Osteoblast (primary cell): ENCODE measurements around the gene CSPG4. TPM values are rescaled to one million over a fixed set of nuclear protein-coding genes. Genes with fewer than 3 reads are reported as not detected.
"Not testable (repeated sequence)": the region's sequence is repeated elsewhere in the genome, so short reads cannot be mapped to it uniquely, and the experiment has no call there.

Experiments used
- DNase-seq: peaks from one replicate; pipeline ENCODE4 v3.0.0; 2011; ENCODE audit warnings: low spot score, mixed read lengths; ENCODE audit not compliant: insufficient read length; ENCODE audit errors: missing footprints
- H2AFZ ChIP-seq: 2 replicates; pipeline ENCODE4 v1.6.0; 2011; ENCODE audit warnings: mild to moderate bottlenecking, low read length
- H3K27ac ChIP-seq: 2 replicates; pipeline ENCODE4 v1.5.1; 2011; ENCODE audit warnings: mild to moderate bottlenecking, low read depth, low read length, moderate library complexity
- H3K27me3 ChIP-seq: 2 replicates; pipeline ENCODE4 v1.6.0; 2012; ENCODE audit warnings: mild to moderate bottlenecking, control low read depth, inconsistent platforms, low read length, moderate library complexity; ENCODE audit not compliant: insufficient read depth
- H3K36me3 ChIP-seq: 2 replicates; pipeline ENCODE4 v1.5.1; 2011; ENCODE audit warnings: mild to moderate bottlenecking, low read length, control low read depth, moderate library complexity; ENCODE audit not compliant: insufficient read depth
- H3K4me1 ChIP-seq: 2 replicates; pipeline ENCODE4 v1.5.1; 2011; ENCODE audit warnings: mild to moderate bottlenecking, low read length, control low read depth, moderate library complexity; ENCODE audit not compliant: insufficient read depth
- H3K4me2 ChIP-seq: 2 replicates; pipeline ENCODE4 v1.6.0; 2011; ENCODE audit warnings: mild to moderate bottlenecking, low read length; ENCODE audit not compliant: insufficient read depth
- H3K4me3 ChIP-seq: fragments of 200-600 bp; sonication (generic); 3 replicates; pipeline ENCODE4 v1.5.1; 2012; ENCODE audit warnings: mild to moderate bottlenecking, low read length, inconsistent platforms; ENCODE audit not compliant: insufficient read depth
- H3K79me2 ChIP-seq: 2 replicates; pipeline ENCODE4 v1.6.0; 2012; ENCODE audit warnings: mild to moderate bottlenecking, low read length, control low read depth, inconsistent platforms; ENCODE audit not compliant: insufficient read depth
- H3K9me3 ChIP-seq: 2 replicates; pipeline ENCODE4 v1.5.1; 2011; ENCODE audit warnings: low read depth, low read length, control low read depth
- H4K20me1 ChIP-seq: 2 replicates; pipeline ENCODE4 v1.6.0; 2012; ENCODE audit warnings: mild to moderate bottlenecking, low read length, control low read depth; ENCODE audit not compliant: insufficient read depth
- total RNA-seq: library from RNA; depleted of rRNA; stranded (reverse); fragments of >200 nt; gene quantifications from 2 replicates; pipeline ENCODE4 v1.2.3, GENCODE V29; 2012
- TF ChIP-seq, protein P1 (sequence below): IDR thresholded peaks from 2 replicates; pipeline ENCODE4 v1.5.1; 2011; ENCODE audit warnings: mild to moderate bottlenecking, low read depth, low read length, moderate library complexity; ENCODE audit errors: extremely low read depth

The CSPG4 gene
- total RNA-seq, 1 donor, result 20.3 TPM

DNA sequence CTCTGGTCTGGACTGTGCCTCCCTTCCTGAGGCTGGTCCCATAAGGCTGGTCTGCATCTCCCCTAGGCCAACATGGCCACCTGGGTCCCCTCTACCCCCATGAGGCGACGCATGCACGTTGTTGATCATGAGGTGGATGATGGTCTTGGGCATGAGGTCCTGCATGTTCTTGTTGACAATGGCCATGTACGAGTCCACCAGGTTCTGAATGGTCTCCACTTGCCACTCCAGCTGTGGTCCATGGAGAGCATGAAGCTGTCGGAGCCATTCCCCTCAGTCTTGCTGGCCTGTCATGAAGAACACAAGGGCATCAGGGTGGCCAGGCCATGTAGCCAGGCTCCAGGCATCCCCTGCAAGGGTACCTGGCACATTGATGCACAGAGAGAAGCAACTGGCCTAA, 27.1 kb upstream of the CSPG4 start:
- peaks cover 5% of the 10 kb centered on the region for H3K4me1 ChIP-seq
- H4K20me1 ChIP-seq, result no peaks in the 10 kb centered on the region
- H3K36me3 ChIP-seq, result no peaks in the 10 kb centered on the region
- no peak overlapping the region for H3K4me3 ChIP-seq
- DNase-seq, result peak; percentile 18
- no peak overlapping the region for H2AFZ ChIP-seq
- H3K27ac ChIP-seq, result no peak overlapping the region
- no peaks in the 10 kb centered on the region for H3K9me3 ChIP-seq
- H3K4me2 ChIP-seq, result no peak overlapping the region
- H3K79me2 ChIP-seq, result no peaks in the 10 kb centered on the region
- H3K27me3 ChIP-seq, result no peaks in the 10 kb centered on the region
- TF ChIP-seq, protein P1, sequence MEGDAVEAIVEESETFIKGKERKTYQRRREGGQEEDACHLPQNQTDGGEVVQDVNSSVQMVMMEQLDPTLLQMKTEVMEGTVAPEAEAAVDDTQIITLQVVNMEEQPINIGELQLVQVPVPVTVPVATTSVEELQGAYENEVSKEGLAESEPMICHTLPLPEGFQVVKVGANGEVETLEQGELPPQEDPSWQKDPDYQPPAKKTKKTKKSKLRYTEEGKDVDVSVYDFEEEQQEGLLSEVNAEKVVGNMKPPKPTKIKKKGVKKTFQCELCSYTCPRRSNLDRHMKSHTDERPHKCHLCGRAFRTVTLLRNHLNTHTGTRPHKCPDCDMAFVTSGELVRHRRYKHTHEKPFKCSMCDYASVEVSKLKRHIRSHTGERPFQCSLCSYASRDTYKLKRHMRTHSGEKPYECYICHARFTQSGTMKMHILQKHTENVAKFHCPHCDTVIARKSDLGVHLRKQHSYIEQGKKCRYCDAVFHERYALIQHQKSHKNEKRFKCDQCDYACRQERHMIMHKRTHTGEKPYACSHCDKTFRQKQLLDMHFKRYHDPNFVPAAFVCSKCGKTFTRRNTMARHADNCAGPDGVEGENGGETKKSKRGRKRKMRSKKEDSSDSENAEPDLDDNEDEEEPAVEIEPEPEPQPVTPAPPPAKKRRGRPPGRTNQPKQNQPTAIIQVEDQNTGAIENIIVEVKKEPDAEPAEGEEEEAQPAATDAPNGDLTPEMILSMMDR, result no peak

DNA sequence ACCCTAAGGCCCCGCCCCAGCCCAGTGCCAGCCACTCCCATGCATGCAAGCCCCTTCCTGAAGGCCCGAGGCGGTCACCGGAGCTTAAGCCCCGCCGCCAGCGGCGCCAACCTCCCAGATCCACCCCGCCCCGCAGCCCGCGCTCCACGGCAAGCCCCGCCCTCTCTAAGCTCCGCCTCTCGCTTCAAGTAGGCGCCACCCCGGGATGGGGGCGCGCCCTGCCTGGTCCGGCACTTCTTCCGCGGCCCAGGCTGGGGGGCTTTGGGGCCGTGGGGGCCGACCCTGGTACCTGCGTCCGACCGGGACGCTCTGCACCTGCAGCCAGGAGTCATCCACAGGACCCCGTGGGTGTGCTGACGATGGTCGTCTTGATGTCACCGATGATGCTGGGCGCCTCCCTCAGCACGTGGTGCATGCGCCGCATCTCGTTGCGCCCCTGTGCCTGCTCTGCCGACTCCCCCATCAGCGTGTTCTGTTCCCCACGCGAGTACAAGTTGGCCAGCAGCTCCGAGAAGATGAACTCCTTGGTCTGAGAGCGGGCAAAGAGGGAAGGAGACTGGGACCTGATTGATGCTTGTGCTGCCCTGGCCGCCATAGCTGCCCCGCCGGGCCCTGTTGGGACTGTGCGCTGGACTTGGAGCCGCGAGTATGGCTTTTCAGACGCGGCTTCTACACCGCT, 26.1 kb upstream of the CSPG4 start:
- H2AFZ ChIP-seq, result peak overlapping the region; percentile 96
- H3K9me3 ChIP-seq, result no peaks in the 10 kb centered on the region
- H3K4me2 ChIP-seq, result peak overlapping the region; percentile 71
- peak; percentile 99 for DNase-seq
- H3K4me3 ChIP-seq, result peak overlapping the region; percentile 83
- H3K27ac ChIP-seq, result no peak overlapping the region
- H3K27me3 ChIP-seq, result no peaks in the 10 kb centered on the region
- H3K36me3 ChIP-seq, result no peaks in the 10 kb centered on the region
- no peaks in the 10 kb centered on the region for H3K79me2 ChIP-seq
- no peaks in the 10 kb centered on the region for H4K20me1 ChIP-seq
- H3K4me1 ChIP-seq, result peaks cover 9% of the 10 kb centered on the region
- TF ChIP-seq, protein P1, result no peak

DNA sequence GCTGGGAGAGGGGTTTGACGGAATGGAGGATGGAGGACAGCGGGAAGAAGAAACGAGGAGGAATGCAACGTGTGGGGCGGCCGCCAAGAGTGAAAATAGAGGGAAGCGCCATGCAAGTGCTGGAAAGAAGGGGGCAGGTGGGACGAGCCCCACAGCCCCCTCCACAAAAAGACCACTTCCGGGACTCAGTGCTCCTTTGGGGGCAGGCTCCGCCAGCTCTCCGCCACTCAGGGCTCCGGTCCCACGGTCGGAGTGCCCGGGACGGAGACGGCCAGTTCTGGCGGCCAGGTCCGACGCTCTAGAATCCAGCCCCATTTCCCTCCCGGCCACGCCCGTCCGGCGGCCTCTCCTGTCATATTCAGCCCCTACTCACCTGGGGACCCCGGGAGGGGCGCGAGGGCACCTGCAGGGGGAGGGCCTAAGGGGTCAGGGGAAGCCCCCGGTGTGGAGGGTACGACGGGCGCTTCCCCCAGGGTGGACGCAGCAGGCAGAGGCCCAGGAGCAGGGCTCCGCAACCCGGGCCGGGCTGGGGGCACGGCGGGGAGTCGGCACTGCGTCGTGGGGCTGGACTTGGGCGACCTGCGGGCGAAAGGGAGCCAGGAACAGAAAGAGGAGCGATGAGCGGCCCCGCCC, 25.5 kb upstream of the CSPG4 start:
- Histone ChIP-seq H3K36me3 (no peaks in the 10 kb centered on the region), H3K27me3 (no peaks in the 10 kb centered on the region), H3K4me2 (peak overlapping the region; percentile 71), H3K4me3 (peak overlapping the region; percentile 83), H3K79me2 (no peaks in the 10 kb centered on the region), H3K9me3 (no peaks in the 10 kb centered on the region), H4K20me1 (no peaks in the 10 kb centered on the region), H3K27ac (no peak overlapping the region), H2AFZ (peak overlapping the region; percentile 85), H3K4me1 (peaks cover 9% of the 10 kb centered on the region)
- TF ChIP-seq, protein P1, result no peak
- no peak for DNase-seq

DNA sequence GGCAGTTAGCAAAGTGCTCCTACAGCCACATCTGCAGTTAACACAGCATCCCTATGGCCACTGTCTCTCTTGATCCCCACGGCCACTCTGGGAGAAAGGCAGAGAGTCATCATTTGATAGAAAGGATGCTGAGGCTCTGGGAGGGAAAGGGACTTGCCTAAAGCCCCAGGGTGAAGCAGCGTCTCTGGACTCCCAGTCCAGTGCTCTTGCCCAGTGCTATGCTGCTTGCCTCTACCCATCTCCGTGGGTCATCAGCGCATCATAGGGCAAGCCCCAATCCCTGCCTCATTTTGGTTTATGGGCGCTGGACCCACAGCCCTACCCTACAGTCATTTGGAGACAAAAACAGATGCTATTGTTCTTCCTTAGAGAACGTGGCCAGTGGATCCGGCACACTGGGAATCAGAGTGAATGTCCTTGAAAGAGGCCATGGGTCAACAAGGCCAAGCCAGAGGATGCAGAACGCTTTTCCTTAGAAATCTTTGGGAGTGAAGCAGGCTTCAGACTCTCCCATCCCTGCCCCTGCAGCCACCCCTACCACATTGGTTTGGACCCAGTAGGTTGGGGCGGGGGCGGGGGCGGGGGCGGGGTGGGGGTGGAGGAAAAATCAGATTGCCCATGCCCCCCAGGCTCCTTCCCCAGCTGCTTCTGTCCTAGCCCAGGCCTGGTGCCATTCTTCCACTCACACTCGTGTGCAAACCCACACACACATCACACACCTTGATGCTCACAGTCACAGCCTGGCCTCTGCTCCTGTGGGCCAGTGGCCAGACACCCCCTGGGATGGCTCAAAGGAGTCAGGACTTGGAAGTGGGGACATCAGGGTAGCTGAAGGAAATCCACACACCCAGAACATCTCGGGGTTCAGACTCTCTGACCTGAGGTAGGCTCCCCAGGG, 24.7 kb upstream of the CSPG4 start:
- H3K4me1 ChIP-seq, H3K27ac ChIP-seq, H3K9me3 ChIP-seq, DNase-seq, H3K36me3 ChIP-seq, H3K27me3 ChIP-seq, H3K79me2 ChIP-seq, H2AFZ ChIP-seq, H4K20me1 ChIP-seq: not testable (repeated sequence)
- Histone ChIP-seq H3K4me2 (peak overlapping the region; percentile 71), H3K4me3 (peak overlapping the region; percentile 83)
